Measurements from ENCODE around the gene FAM163B. TPM values are rescaled to one million over a fixed set of nuclear protein-coding genes. Genes with fewer than 3 reads are reported as not detected.

The FAM163B gene
- total RNA-seq, 4 donors from 2014 or later = 0.64 TPM; not detected in 3

DNA sequence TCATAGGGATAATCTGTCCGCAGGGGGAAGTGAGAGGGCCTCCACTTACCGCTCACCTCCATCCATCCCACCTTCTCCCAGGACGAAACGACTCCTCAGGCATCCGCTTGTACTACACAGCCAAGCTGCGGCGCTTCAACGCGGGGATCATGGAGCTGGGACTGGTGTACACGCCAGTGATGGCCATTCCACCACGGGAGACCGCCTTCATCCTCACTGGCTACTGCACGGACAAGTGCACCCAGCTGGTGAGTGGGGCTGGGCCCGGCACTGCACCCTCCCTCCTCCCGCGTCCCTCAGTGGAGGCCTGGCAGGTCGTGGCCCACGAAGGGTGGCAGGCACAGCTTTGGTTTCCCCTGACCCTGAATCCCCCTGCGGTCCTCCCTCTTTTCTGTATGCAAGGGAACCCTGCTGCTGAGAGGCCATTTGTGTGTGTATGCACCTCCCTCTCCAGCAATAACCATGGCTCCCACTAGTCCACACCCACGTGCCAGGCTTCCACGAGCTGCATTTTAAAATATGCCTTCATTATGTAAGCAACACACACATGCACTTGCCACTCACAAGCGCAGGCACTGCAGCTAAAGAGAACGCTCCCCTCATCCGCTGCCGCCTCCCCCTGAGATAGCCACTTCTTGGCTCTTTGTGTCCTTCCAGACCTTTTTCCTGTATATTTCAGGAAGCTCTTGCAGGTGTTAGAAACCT is 38.7 kb upstream of the FAM163B start:
- H3K4me3 ChIP-seq = no peak overlapping the region
- DNase-seq = no peak
- no peak for TF ChIP-seq POLR2A (IDR thresholded peaks at IDR 0.05)
- TF ChIP-seq EP300 (IDR thresholded peaks at IDR 0.05; ENCODE audit: low read depth) = no peak
- TF ChIP-seq, protein P1, sequence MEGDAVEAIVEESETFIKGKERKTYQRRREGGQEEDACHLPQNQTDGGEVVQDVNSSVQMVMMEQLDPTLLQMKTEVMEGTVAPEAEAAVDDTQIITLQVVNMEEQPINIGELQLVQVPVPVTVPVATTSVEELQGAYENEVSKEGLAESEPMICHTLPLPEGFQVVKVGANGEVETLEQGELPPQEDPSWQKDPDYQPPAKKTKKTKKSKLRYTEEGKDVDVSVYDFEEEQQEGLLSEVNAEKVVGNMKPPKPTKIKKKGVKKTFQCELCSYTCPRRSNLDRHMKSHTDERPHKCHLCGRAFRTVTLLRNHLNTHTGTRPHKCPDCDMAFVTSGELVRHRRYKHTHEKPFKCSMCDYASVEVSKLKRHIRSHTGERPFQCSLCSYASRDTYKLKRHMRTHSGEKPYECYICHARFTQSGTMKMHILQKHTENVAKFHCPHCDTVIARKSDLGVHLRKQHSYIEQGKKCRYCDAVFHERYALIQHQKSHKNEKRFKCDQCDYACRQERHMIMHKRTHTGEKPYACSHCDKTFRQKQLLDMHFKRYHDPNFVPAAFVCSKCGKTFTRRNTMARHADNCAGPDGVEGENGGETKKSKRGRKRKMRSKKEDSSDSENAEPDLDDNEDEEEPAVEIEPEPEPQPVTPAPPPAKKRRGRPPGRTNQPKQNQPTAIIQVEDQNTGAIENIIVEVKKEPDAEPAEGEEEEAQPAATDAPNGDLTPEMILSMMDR (IDR thresholded peaks at IDR 0.05) = no peak
- no peak for TF ChIP-seq POLR2AphosphoS5 (IDR thresholded peaks at IDR 0.05)
- no peak overlapping the region for H3K27ac ChIP-seq
- no peaks in the 10 kb centered on the region for H3K4me1 ChIP-seq
- peaks cover 28% of the 10 kb centered on the region for H3K27me3 ChIP-seq
- in situ Hi-C loops (cut with MboI; ENCODE audit: low pct_ligation_motif_present in 1 of 4, low pct_unique_long_range_greater_than_20kb in 1 of 4, low sequenced_read_pairs in 3 of 4) = no loop called here
- WGBS, 2 donors (ENCODE audit: low coverage in 1 of 2) = 79 to 81% methylated on average over 6 to 25 of the region's 25 CpGs
- no peaks in the 10 kb centered on the region for H3K9me3 ChIP-seq
- intact Hi-C loops (cut with DNase I; ENCODE audit: low total_unique reads) = no loop called here
- no peaks in the 10 kb centered on the region for H3K36me3 ChIP-seq

DNA sequence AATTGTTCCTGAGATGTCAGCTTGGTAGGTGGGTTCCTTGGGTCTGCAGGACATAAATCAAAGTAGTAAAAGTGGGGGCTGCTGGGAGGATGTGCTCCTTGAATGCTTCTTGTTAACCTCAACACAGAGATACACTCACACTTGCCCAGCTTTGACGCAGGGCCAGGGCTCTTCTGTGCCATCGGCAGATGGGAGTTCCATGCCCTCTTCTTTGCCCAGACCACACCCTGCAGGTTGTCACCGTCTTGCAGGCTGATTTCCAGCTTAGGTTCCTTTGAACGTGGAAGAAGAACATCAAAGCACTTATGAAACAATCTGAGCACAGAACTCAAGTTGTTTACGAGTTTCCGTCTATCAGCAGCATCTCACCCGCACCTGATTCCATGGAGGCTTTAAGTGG is 38.0 kb upstream of the FAM163B start:
- WGBS, 2 donors (ENCODE audit: low coverage in 1 of 2) = 44 to 49% methylated on average over 4 to 7 of the region's 7 CpGs
- no peak overlapping the region for H3K4me3 ChIP-seq
- no peak for DNase-seq
- no peak overlapping the region for H3K27ac ChIP-seq
- H3K4me1 ChIP-seq = no peaks in the 10 kb centered on the region
- H3K9me3 ChIP-seq = no peaks in the 10 kb centered on the region
- no peak for TF ChIP-seq EP300 (IDR thresholded peaks at IDR 0.05; ENCODE audit: low read depth)
- TF ChIP-seq POLR2AphosphoS5 (IDR thresholded peaks at IDR 0.05) = no peak
- TF ChIP-seq, protein P1 (IDR thresholded peaks at IDR 0.05) = no peak
- TF ChIP-seq POLR2A (IDR thresholded peaks at IDR 0.05) = no peak
- no peaks in the 10 kb centered on the region for H3K36me3 ChIP-seq
- intact Hi-C loops (cut with DNase I; ENCODE audit: low total_unique reads) = no loop called here
- H3K27me3 ChIP-seq = peaks cover 20% of the 10 kb centered on the region
- in situ Hi-C loops (cut with MboI; ENCODE audit: low pct_ligation_motif_present in 1 of 4, low pct_unique_long_range_greater_than_20kb in 1 of 4, low sequenced_read_pairs in 3 of 4) = no loop called here

DNA sequence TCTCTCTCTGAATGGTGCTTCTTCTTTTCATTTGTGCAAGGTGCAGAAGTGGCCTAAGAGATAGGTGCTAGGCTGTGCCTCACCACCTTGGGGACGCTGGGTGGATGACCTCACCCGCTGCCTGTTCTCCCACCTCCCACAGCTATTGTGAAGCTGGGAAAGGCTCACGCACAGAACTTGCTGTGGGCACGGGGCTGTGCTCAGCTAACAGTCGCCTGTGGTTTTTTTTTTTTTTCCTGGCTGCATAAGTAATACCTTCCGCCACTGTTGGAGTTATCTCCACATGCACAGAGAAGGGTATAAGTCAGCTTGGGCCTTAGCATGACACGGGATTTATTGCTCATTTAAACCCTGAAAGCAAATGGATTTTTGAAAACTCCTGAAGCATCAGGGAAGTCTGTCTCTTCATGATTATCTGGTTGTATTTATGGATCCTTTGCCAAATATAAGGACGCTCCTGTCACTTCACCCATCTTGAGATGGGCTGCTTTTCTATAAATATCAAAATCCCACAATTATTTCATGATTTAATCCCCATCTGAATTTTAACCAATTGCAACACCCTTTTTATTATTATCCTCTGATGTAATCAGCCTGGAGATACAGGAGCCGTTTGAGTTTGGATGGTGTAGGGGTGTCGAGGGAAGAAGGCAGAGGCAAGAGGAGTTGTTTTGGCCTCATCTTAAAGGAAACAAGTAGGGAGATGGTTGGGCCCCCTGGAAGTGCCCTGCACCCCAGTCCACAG is 36.0 kb upstream of the FAM163B start:
- Histone ChIP-seq H3K36me3 (no peaks in the 10 kb centered on the region), H3K9me3 (no peaks in the 10 kb centered on the region), H3K27me3 (peaks cover 5% of the 10 kb centered on the region), H3K4me3 (no peak overlapping the region), H3K4me1 (no peaks in the 10 kb centered on the region), H3K27ac (no peak overlapping the region)
- intact Hi-C loops (cut with DNase I; ENCODE audit: low total_unique reads) (no loop called here), in situ Hi-C loops (cut with MboI; ENCODE audit: low pct_ligation_motif_present in 1 of 4, low pct_unique_long_range_greater_than_20kb in 1 of 4, low sequenced_read_pairs in 3 of 4) (no loop called here)
- WGBS, 2 donors (ENCODE audit: low coverage in 1 of 2) = 30 to 51% methylated on average over 4 to 10 of the region's 10 CpGs
- TF ChIP-seq, protein P1 (IDR thresholded peaks at IDR 0.05) = no peak
- TF ChIP-seq POLR2AphosphoS5 (IDR thresholded peaks at IDR 0.05) (no peak), EP300 (IDR thresholded peaks at IDR 0.05; ENCODE audit: low read depth) (no peak), POLR2A (IDR thresholded peaks at IDR 0.05) (no peak)
- no peak for DNase-seq

DNA sequence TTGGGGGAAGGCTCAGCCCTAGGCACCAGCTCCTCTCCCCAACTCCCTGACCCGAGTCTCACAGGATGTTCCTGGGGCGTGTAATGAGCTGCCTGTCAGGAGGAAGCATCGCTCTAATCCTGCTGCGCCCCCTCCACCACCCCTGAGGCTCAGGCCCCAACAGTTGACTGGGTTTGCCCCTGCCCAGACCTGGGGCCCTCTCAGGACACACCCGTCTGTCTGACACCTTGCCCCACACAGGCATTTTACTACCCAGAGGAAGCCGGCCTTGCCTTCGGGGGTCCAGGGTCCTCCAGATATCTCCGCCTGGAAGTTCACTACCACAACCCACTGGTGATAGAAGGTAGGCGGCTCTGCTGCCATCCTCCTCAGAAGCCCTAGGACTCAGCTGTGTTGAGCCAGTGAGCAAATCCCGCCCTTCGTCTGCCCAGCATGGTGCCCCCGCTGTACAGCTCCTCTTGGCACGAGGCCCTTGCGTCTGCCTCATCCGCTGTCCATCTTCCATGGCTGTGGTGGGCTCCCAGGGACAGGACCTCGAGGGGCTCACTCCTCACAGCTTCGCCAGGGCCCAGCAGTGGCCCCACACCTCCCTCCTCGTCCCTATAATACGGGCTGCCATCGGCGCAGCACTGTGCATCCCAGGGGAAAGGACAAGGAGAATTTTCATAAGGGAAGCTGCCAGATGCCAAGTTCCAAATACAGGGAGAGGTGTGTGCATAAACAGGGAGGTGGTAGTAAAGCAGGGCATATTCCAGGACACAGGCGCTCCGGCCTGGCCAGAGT is 35.0 kb upstream of the FAM163B start:
- TF ChIP-seq, protein P1 (IDR thresholded peaks at IDR 0.05) = no peak
- no peak for TF ChIP-seq POLR2A (IDR thresholded peaks at IDR 0.05)
- TF ChIP-seq EP300 (IDR thresholded peaks at IDR 0.05; ENCODE audit: low read depth) = no peak
- in situ Hi-C loops (cut with MboI; ENCODE audit: low pct_ligation_motif_present in 1 of 4, low pct_unique_long_range_greater_than_20kb in 1 of 4, low sequenced_read_pairs in 3 of 4) = no loop called here
- intact Hi-C loops (cut with DNase I; ENCODE audit: low total_unique reads) = no loop called here
- no peak for DNase-seq
- 79 to 80% methylated on average over 2 to 23 of the region's 23 CpGs for WGBS, 2 donors (ENCODE audit: low coverage in 1 of 2)
- H3K27me3 ChIP-seq = no peaks in the 10 kb centered on the region
- no peaks in the 10 kb centered on the region for H3K9me3 ChIP-seq
- H3K36me3 ChIP-seq = no peaks in the 10 kb centered on the region
- no peak overlapping the region for H3K27ac ChIP-seq
- H3K4me3 ChIP-seq = no peak overlapping the region
- no peaks in the 10 kb centered on the region for H3K4me1 ChIP-seq

Data from transverse colon (tissue), 4 donors.